DND-41 (cell line): ENCODE measurements around the gene MZT2B.

Experiments used
- CTCF ChIP-seq: IDR thresholded peaks from 2 replicates; pipeline ENCODE4 v1.5.1; 2012; ENCODE audit warnings: borderline replicate concordance, low read length, moderate library complexity, mild to moderate bottlenecking; ENCODE audit not compliant: poor library complexity, severe bottlenecking; ENCODE audit errors: extremely low read depth
- EZH2 ChIP-seq: IDR thresholded peaks from 3 replicates; pipeline ENCODE4 v1.6.1; 2012; ENCODE audit warnings: borderline replicate concordance, low read depth, mild to moderate bottlenecking, moderate library complexity, low read length, inconsistent platforms; ENCODE audit not compliant: severe bottlenecking

DNA sequence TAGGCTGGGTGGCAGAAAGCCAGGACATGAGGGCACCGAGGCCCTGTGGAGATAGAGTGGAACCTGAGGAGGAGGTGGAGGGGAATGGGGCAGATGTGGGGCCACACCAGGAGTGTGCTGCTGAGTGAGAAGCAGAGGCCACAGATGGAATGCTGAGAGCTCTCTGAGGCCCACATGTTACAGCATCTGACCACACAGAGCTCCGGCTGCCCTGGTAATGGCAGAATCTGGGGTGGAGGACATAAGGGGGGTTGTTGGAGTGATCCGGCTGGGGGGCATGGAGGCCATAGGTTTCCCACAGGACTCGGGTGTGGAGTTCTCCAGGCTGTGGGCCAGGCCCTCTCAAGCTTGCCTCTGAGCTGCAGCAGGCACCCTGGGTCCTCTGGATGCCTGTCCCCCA is 3.8 kb downstream of the MZT2B start:
- TF ChIP-seq EZH2, result no peak
- no peak for TF ChIP-seq CTCF
